SK-N-SH (cell line): ENCODE data around the gene PTGIS. TPM values are rescaled to one million over a fixed set of nuclear protein-coding genes. Genes with fewer than 3 reads are reported as not detected.

Source experiments
- CTCF ChIA-PET: fragments of 300-600, 350-600 bp; formaldehyde crosslinking; extraction: SDS; loops from one replicate; lab custom pipeline; 2021; lab: Yijun Ruan, JAX
- POLR2A ChIA-PET: fragments of 350-600 bp; sonication (Branson Sonifier 250); formaldehyde crosslinking; extraction: SDS; loops from one replicate; lab custom pipeline; 2020; ENCODE audit warnings: antibody characterized with exemption, inconsistent platforms; lab: Yijun Ruan, JAX
- DNase-seq: peaks from one replicate; pipeline ENCODE4 v3.0.0; 2012
- H2AFZ ChIP-seq: fragments of 200-600 bp; sonication (generic); 2 replicates; pipeline ENCODE4 v1.8.1; 2016; ENCODE audit warnings: antibody characterized with exemption, mild to moderate bottlenecking, low read depth
- H3F3A ChIP-seq: fragments of 200-600 bp; sonication (generic); replicated peaks from 2 replicates; pipeline ENCODE3; 2016; ENCODE audit warnings: antibody characterized with exemption, mild to moderate bottlenecking; ENCODE audit not compliant: insufficient read depth
- H3K27ac ChIP-seq, 2 experiments: fragments of 200-500 bp in 1 of 2; fragments of 200-600 bp in 1 of 2; sonication (Bioruptor generic) in 1 of 2; sonication (generic), shearing (Covaris generic) in 1 of 2; 2 replicates each; pipeline versions ENCODE4 v1.5.1 to v1.6.1; 2014 to 2016; ENCODE audit warnings: low read depth in 2 of 2, inconsistent platforms in 1 of 2, low read length in 1 of 2, mild to moderate bottlenecking in 1 of 2, mixed read lengths in 1 of 2
- H3K27me3 ChIP-seq: fragments of 200-600 bp; sonication (generic), shearing (Covaris generic); 2 replicates; pipeline ENCODE4 v1.6.1; 2016; ENCODE audit warnings: mixed run types; ENCODE audit not compliant: insufficient read depth
- H3K36me3 ChIP-seq, 2 experiments: fragments of 200-500 bp in 1 of 2; fragments of 200-600 bp in 1 of 2; sonication (Bioruptor generic) in 1 of 2; sonication (generic) in 1 of 2; replicated peaks in 1 of 2; 2 replicates each; pipeline versions ENCODE3 to v1.5.1; 2014 to 2016; ENCODE audit warnings: low read length in 1 of 2, mild to moderate bottlenecking in 1 of 2; ENCODE audit not compliant: insufficient read depth in 2 of 2, control insufficient read depth in 1 of 2
- H3K4me1 ChIP-seq, 2 experiments: fragments of 200-500 bp in 1 of 2; fragments of 200-600 bp in 1 of 2; sonication (Bioruptor generic) in 1 of 2; sonication (generic), shearing (Covaris generic) in 1 of 2; 2 replicates each; pipeline versions ENCODE4 v1.5.1 to v1.6.1; 2014 to 2016; ENCODE audit warnings: low read depth in 1 of 2, low read length in 1 of 2, mixed run types in 1 of 2; ENCODE audit not compliant: insufficient read depth in 2 of 2, control insufficient read depth in 1 of 2
- H3K4me2 ChIP-seq: fragments of 200-600 bp; sonication (generic), shearing (Covaris generic); 2 replicates; pipeline ENCODE4 v1.6.1; 2017; ENCODE audit warnings: mixed run types
- H3K4me3 ChIP-seq, 2 experiments: fragments of 200-500 bp in 1 of 2; fragments of 200-600 bp in 1 of 2; sonication (Bioruptor generic) in 1 of 2; sonication (generic), shearing (Covaris generic) in 1 of 2; 2 replicates each; pipeline versions ENCODE4 v1.5.1 to v1.8.1; 2014 to 2016; ENCODE audit warnings: low read depth in 2 of 2, inconsistent platforms in 1 of 2, low read length in 1 of 2, mild to moderate bottlenecking in 1 of 2, mixed read lengths in 1 of 2, moderate library complexity in 1 of 2
- H3K79me2 ChIP-seq: fragments of 200-600 bp; sonication (generic); 2 replicates; pipeline ENCODE4 v1.8.1; 2017; ENCODE audit warnings: mild to moderate bottlenecking; ENCODE audit not compliant: insufficient read depth
- H3K9ac ChIP-seq: fragments of 200-600 bp; sonication (generic); 2 replicates; pipeline ENCODE4 v1.6.1; 2017; ENCODE audit warnings: mixed run types
- H3K9me2 ChIP-seq: fragments of 200-600 bp; sonication (generic); 2 replicates; pipeline ENCODE4 v1.6.1; 2017; ENCODE audit warnings: mixed run types
- H3K9me3 ChIP-seq: fragments of 200-600 bp; sonication (generic); 2 replicates; pipeline ENCODE4 v1.6.1; 2017; ENCODE audit warnings: mixed run types, mild to moderate bottlenecking, moderate library complexity
- H4K20me1 ChIP-seq: fragments of 200-600 bp; sonication (generic); 2 replicates; pipeline ENCODE4 v1.6.1; 2017; ENCODE audit warnings: mild to moderate bottlenecking, mixed run types; ENCODE audit not compliant: insufficient read depth
- ELF1 ChIP-seq: IDR thresholded peaks from 2 replicates; pipeline ENCODE4 v1.4.0; 2012
- EZH2phosphoT487 ChIP-seq: fragments of 200-600 bp; sonication (generic); IDR thresholded peaks from 2 replicates; pipeline ENCODE4 v1.6.1; 2017; ENCODE audit warnings: low read depth, mixed run types, mild to moderate bottlenecking, antibody characterized with exemption, moderate library complexity, borderline replicate concordance
- FOSL2 ChIP-seq: IDR thresholded peaks from 2 replicates; pipeline ENCODE4 v1.4.0; 2012; ENCODE audit warnings: low read depth, mild to moderate bottlenecking, moderate library complexity, borderline replicate concordance
- JUND ChIP-seq: IDR thresholded peaks from 2 replicates; pipeline ENCODE4 v1.4.0; 2012
- NFIC ChIP-seq: IDR thresholded peaks from 2 replicates; pipeline ENCODE4 v1.4.0; 2012; ENCODE audit warnings: borderline replicate concordance
- RCOR1 ChIP-seq: fragments of 150-350 bp; IDR thresholded peaks from 2 replicates; pipeline ENCODE4 v1.6.1; 2017; ENCODE audit warnings: antibody characterized with exemption, low read length
- SIN3A ChIP-seq: IDR thresholded peaks from 2 replicates; pipeline ENCODE4 v1.6.1; 2012; ENCODE audit warnings: low read depth, mild to moderate bottlenecking, low read length, moderate library complexity, borderline replicate concordance
- SMC3 ChIP-seq: IDR thresholded peaks from 2 replicates; pipeline ENCODE4 v1.6.1; 2012; ENCODE audit warnings: low read depth, low read length, improper control_type of control experiment
- TCF12 ChIP-seq: IDR thresholded peaks from 2 replicates; pipeline ENCODE4 v1.4.0; 2012
- TEAD4 ChIP-seq: IDR thresholded peaks from 2 replicates; pipeline ENCODE4 v1.4.0; 2012; ENCODE audit warnings: mild to moderate bottlenecking, borderline replicate concordance; ENCODE audit not compliant: insufficient read depth
- YY1 ChIP-seq: IDR thresholded peaks from 2 replicates; pipeline ENCODE4 v1.4.0; 2012; ENCODE audit warnings: low read depth, mild to moderate bottlenecking
- whole genome bisulfite sequencing: methylation state at CpG from one replicate; pipeline ENCODE4 v1.1.6; 2017; ENCODE audit warnings: low lambda C conversion rate; 5-methylcytosine and 5-hydroxymethylcytosine counted together
- polyA plus RNA-seq, 3 experiments: library from polyadenylated mRNA; depleted of rRNA; stranded (reverse); fragments of >200 nt; gene quantifications; 2 replicates each; pipeline ENCODE4 v1.2.3, GENCODE V29; 2012
- TF ChIP-seq, protein P1 (sequence below): fragments of 150-350 bp; IDR thresholded peaks from 2 replicates; pipeline ENCODE4 v1.6.1; 2017; ENCODE audit warnings: antibody characterized with exemption, low read length, low read depth, borderline replicate concordance
- TF ChIP-seq, protein P2 (sequence below): IDR thresholded peaks from 2 replicates; pipeline ENCODE4 v1.4.0; 2012; ENCODE audit warnings: low read depth, borderline replicate concordance
- TF ChIP-seq, protein P3 (sequence below): IDR thresholded peaks from 2 replicates; pipeline ENCODE4; 2012
- TF ChIP-seq, protein P4 (sequence below): fragments of 150-350 bp; IDR thresholded peaks from 2 replicates; pipeline ENCODE4 v1.6.1; 2016; ENCODE audit warnings: mild to moderate bottlenecking, low read depth, low read length
- TF ChIP-seq, protein P5 (sequence below): IDR thresholded peaks from 2 replicates; pipeline ENCODE4 v1.4.0; 2012; ENCODE audit warnings: low read depth
- TF ChIP-seq, protein P6 (sequence below): IDR thresholded peaks from 2 replicates; pipeline ENCODE4 v1.4.0; 2012; ENCODE audit warnings: low read depth, borderline replicate concordance

PTGIS gene
- polyA plus RNA-seq, 1 of the 3 experiments (the other 2 are of a cell fraction) = 1.0 TPM

DNA sequence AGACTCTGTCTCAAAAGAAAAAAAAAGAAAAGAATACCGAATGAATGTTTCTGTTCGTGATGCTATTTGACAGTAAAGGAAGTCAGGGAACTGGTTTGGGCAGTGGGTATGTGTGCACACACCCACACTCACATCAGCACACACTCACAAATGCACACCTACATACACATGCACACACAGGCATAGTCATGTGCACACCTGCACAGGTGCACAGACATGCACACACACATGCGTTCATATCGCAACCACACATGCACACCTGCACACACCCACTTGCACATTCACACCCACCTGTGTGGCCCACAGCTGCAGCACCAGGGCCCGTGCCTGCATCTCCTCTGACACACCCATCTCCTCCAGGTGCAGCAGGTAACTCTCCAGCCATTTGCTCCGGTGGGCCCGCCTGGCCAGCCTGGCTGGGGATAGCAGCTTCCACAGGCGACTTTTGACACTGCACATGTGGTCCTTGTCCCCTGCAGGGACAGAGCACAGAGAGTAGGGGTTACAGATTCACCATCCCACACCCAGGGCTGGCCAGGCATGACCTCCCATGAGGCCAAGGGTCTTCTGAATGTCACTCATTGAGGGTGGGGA lies 44.1 kb downstream of the PTGIS start:
- CTCF ChIA-PET = interaction anchor here (0.9 to 2.5 kb wide), 2 partner anchors 10 to 85 kb away, joined by 3 to 9 read pairs; no protein-coding TSS in a partner anchor
- POLR2A ChIA-PET = no interaction called here
- Histone ChIP-seq H3K4me3 (no peak overlapping the region), H3F3A (no peaks in the 10 kb centered on the region), H3K36me3 (no peaks in the 10 kb centered on the region), H3K9me3 (no peaks in the 10 kb centered on the region), H4K20me1 (no peaks in the 10 kb centered on the region), H3K27ac (no peak overlapping the region), H3K79me2 (no peaks in the 10 kb centered on the region), H3K27me3 (no peaks in the 10 kb centered on the region), H3K9ac (no peak overlapping the region), H3K4me2 (no peak overlapping the region), H3K4me1 (no peaks in the 10 kb centered on the region), H2AFZ (no peak overlapping the region), H3K9me2 (no peaks in the 10 kb centered on the region)
- DNase-seq = no peak
- 74% methylated on average over 5 of the region's 8 CpGs for WGBS
- TF ChIP-seq EZH2phosphoT487 (no peak), NFIC (no peak), RCOR1 (no peak), YY1 (no peak), ELF1 (no peak), JUND (no peak), FOSL2 (no peak), TEAD4 (no peak), SMC3 (no peak), TCF12 (no peak), SIN3A (no peak)
- TF ChIP-seq, protein P1, sequence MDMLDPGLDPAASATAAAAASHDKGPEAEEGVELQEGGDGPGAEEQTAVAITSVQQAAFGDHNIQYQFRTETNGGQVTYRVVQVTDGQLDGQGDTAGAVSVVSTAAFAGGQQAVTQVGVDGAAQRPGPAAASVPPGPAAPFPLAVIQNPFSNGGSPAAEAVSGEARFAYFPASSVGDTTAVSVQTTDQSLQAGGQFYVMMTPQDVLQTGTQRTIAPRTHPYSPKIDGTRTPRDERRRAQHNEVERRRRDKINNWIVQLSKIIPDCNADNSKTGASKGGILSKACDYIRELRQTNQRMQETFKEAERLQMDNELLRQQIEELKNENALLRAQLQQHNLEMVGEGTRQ = no peak
- TF ChIP-seq, protein P2, sequence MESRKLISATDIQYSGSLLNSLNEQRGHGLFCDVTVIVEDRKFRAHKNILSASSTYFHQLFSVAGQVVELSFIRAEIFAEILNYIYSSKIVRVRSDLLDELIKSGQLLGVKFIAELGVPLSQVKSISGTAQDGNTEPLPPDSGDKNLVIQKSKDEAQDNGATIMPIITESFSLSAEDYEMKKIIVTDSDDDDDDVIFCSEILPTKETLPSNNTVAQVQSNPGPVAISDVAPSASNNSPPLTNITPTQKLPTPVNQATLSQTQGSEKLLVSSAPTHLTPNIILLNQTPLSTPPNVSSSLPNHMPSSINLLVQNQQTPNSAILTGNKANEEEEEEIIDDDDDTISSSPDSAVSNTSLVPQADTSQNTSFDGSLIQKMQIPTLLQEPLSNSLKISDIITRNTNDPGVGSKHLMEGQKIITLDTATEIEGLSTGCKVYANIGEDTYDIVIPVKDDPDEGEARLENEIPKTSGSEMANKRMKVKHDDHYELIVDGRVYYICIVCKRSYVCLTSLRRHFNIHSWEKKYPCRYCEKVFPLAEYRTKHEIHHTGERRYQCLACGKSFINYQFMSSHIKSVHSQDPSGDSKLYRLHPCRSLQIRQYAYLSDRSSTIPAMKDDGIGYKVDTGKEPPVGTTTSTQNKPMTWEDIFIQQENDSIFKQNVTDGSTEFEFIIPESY = no peak
- TF ChIP-seq, protein P3, sequence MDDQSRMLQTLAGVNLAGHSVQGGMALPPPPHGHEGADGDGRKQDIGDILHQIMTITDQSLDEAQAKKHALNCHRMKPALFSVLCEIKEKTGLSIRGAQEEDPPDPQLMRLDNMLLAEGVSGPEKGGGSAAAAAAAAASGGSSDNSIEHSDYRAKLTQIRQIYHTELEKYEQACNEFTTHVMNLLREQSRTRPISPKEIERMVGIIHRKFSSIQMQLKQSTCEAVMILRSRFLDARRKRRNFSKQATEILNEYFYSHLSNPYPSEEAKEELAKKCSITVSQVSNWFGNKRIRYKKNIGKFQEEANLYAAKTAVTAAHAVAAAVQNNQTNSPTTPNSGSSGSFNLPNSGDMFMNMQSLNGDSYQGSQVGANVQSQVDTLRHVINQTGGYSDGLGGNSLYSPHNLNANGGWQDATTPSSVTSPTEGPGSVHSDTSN = no peak
- TF ChIP-seq, protein P4, sequence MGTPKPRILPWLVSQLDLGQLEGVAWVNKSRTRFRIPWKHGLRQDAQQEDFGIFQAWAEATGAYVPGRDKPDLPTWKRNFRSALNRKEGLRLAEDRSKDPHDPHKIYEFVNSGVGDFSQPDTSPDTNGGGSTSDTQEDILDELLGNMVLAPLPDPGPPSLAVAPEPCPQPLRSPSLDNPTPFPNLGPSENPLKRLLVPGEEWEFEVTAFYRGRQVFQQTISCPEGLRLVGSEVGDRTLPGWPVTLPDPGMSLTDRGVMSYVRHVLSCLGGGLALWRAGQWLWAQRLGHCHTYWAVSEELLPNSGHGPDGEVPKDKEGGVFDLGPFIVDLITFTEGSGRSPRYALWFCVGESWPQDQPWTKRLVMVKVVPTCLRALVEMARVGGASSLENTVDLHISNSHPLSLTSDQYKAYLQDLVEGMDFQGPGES = no peak
- TF ChIP-seq, protein P5, sequence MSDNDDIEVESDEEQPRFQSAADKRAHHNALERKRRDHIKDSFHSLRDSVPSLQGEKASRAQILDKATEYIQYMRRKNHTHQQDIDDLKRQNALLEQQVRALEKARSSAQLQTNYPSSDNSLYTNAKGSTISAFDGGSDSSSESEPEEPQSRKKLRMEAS = no peak
- TF ChIP-seq, protein P6, sequence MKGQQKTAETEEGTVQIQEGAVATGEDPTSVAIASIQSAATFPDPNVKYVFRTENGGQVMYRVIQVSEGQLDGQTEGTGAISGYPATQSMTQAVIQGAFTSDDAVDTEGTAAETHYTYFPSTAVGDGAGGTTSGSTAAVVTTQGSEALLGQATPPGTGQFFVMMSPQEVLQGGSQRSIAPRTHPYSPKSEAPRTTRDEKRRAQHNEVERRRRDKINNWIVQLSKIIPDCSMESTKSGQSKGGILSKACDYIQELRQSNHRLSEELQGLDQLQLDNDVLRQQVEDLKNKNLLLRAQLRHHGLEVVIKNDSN = no peak
